Measurements from ENCODE around the gene C14orf180. TPM values are rescaled to one million over a fixed set of nuclear protein-coding genes. Genes with fewer than 3 reads are reported as not detected.

Gene C14orf180
- not detected in 2 replicates for total RNA-seq (2014; rRNA removed; shearing (Covaris generic))

- Histone ChIP-seq H3K9me3 (replicated peaks) (no peaks in the 10 kb centered on the region), H3K27ac (no peak within 1 kb of the TSS), H3K27me3 (peaks cover 71% of the 10 kb centered on the region), H3K4me3 (no peak within 1 kb of the TSS), H3K4me1 (no peaks in the 10 kb centered on the region), H3K36me3 (no peaks in the 10 kb centered on the region)
- no peak for DNase-seq
These were observed at the start of gene C14orf180 for GRCh38 chr14:104579507-104579906. Gene C14orf180, plus strand, starts transcription at chr14:104579764. Its CDS starts 6,667 bp downstream, at chr14:104586431.

- Histone ChIP-seq H3K27ac (no peak overlapping the region), H3K4me1 (no peaks in the 10 kb centered on the region), H3K4me3 (no peak overlapping the region), H3K9me3 (replicated peaks) (no peaks in the 10 kb centered on the region; the same call in 1 of the 2 replicates), H3K27me3 (no peaks in the 10 kb centered on the region), H3K36me3 (no peaks in the 10 kb centered on the region)
- no peak for DNase-seq
These were observed 48.9 kb upstream of the C14orf180 start for GRCh38 chr14:104530646-104531045.

- Histone ChIP-seq H3K9me3 (replicated peaks) (no peaks in the 10 kb centered on the region; the same call in 1 of the 2 replicates), H3K4me3 (no peak overlapping the region), H3K27ac (no peak overlapping the region), H3K27me3 (no peaks in the 10 kb centered on the region), H3K4me1 (no peaks in the 10 kb centered on the region), H3K36me3 (no peaks in the 10 kb centered on the region)
- no peak for DNase-seq
These were observed 48.0 kb upstream of the C14orf180 start for GRCh38 chr14:104531421-104532190.

- Histone ChIP-seq H3K4me3 (no peak overlapping the region), H3K27me3 (no peaks in the 10 kb centered on the region), H3K36me3 (no peaks in the 10 kb centered on the region), H3K4me1 (no peaks in the 10 kb centered on the region), H3K9me3 (replicated peaks) (no peaks in the 10 kb centered on the region; the same call in 1 of the 2 replicates), H3K27ac (no peak overlapping the region)
- DNase-seq: no peak
These were observed 47.4 kb upstream of the C14orf180 start for GRCh38 chr14:104532191-104532555.

- H3K27ac ChIP-seq: no peak overlapping the region
- H3K27me3 ChIP-seq: no peaks in the 10 kb centered on the region
- no peak overlapping the region for H3K4me3 ChIP-seq
- DNase-seq: no peak
- H3K9me3 ChIP-seq (replicated peaks): no peaks in the 10 kb centered on the region
- no peaks in the 10 kb centered on the region for H3K36me3 ChIP-seq
- no peaks in the 10 kb centered on the region for H3K4me1 ChIP-seq
These were observed 45.5 kb upstream of the C14orf180 start for GRCh38 chr14:104534036-104534435.

GRCh38 chr14:104536942-104537612 lies 42.5 kb upstream of the C14orf180 start:
- H3K9me3 ChIP-seq (replicated peaks): no peaks in the 10 kb centered on the region
- no peak overlapping the region for H3K27ac ChIP-seq
- no peaks in the 10 kb centered on the region for H3K27me3 ChIP-seq
- peak; percentile 24 to 34 for DNase-seq
- H3K4me1 ChIP-seq: no peaks in the 10 kb centered on the region
- H3K4me3 ChIP-seq: no peak overlapping the region
- no peaks in the 10 kb centered on the region for H3K36me3 ChIP-seq

- Histone ChIP-seq H3K4me3 (no peak overlapping the region), H3K4me1 (no peaks in the 10 kb centered on the region), H3K36me3 (no peaks in the 10 kb centered on the region), H3K27me3 (no peaks in the 10 kb centered on the region), H3K9me3 (replicated peaks) (no peaks in the 10 kb centered on the region), H3K27ac (no peak overlapping the region)
- no peak for DNase-seq
These were observed 42.0 kb upstream of the C14orf180 start for GRCh38 chr14:104537613-104537988.

GRCh38 chr14:104541905-104542465 lies 37.6 kb upstream of the C14orf180 start:
- H3K4me3 ChIP-seq: no peak overlapping the region
- H3K36me3 ChIP-seq: no peaks in the 10 kb centered on the region
- H3K9me3 ChIP-seq (replicated peaks): no peaks in the 10 kb centered on the region
- H3K27ac ChIP-seq: no peak overlapping the region
- no peak for DNase-seq
- peaks cover 10% of the 10 kb centered on the region; the same call in 1 of the 2 replicates for H3K27me3 ChIP-seq
- H3K4me1 ChIP-seq: no peaks in the 10 kb centered on the region

GRCh38 chr14:104542871-104543830 lies 36.4 kb upstream of the C14orf180 start:
- Histone ChIP-seq H3K27me3 (peaks cover 10% of the 10 kb centered on the region), H3K4me1 (no peaks in the 10 kb centered on the region), H3K27ac (no peak overlapping the region), H3K9me3 (replicated peaks) (no peaks in the 10 kb centered on the region), H3K4me3 (no peak overlapping the region), H3K36me3 (no peaks in the 10 kb centered on the region)
- DNase-seq: no peak

GRCh38 chr14:104544362-104544961 lies 35.1 kb upstream of the C14orf180 start:
- Histone ChIP-seq H3K27ac (no peak overlapping the region), H3K9me3 (replicated peaks) (no peaks in the 10 kb centered on the region), H3K4me1 (no peaks in the 10 kb centered on the region), H3K36me3 (no peaks in the 10 kb centered on the region), H3K27me3 (peaks cover 10% of the 10 kb centered on the region), H3K4me3 (no peak overlapping the region)
- DNase-seq: no peak

- Histone ChIP-seq H3K4me3 (no peak overlapping the region), H3K4me1 (no peaks in the 10 kb centered on the region), H3K36me3 (no peaks in the 10 kb centered on the region), H3K9me3 (replicated peaks) (no peaks in the 10 kb centered on the region), H3K27ac (no peak overlapping the region), H3K27me3 (peaks cover 10% of the 10 kb centered on the region)
- DNase-seq: no peak
These were observed 34.2 kb upstream of the C14orf180 start for GRCh38 chr14:104545151-104545941.

- no peaks in the 10 kb centered on the region for H3K36me3 ChIP-seq
- no peak for DNase-seq
- no peaks in the 10 kb centered on the region for H3K9me3 ChIP-seq (replicated peaks)
- H3K27me3 ChIP-seq: peaks cover 10% of the 10 kb centered on the region
- no peak overlapping the region for H3K4me3 ChIP-seq
- no peak overlapping the region for H3K27ac ChIP-seq
- H3K4me1 ChIP-seq: no peaks in the 10 kb centered on the region
These were observed 33.5 kb upstream of the C14orf180 start for GRCh38 chr14:104545942-104546501.

- no peak overlapping the region for H3K27ac ChIP-seq
- no peak overlapping the region for H3K4me3 ChIP-seq
- no peaks in the 10 kb centered on the region for H3K4me1 ChIP-seq
- no peaks in the 10 kb centered on the region for H3K36me3 ChIP-seq
- DNase-seq: no peak
- peaks cover 10% of the 10 kb centered on the region for H3K27me3 ChIP-seq
- H3K9me3 ChIP-seq (replicated peaks): no peaks in the 10 kb centered on the region
These were observed 32.8 kb upstream of the C14orf180 start for GRCh38 chr14:104546591-104547309.

Measured in SJCRH30 (cell line).